Activated CD8-positive, alpha-beta T cell treated with anti-CD3 and anti-CD28 coated beads, Interleukin-2, amount 10 ng/mL, durations not matched to agents 7 days and 5 days (primary cell): ENCODE results near the gene KRTAP10-9. TPM values are rescaled to one million over a fixed set of nuclear protein-coding genes. Genes with fewer than 3 reads are reported as not detected.
A peak's percentile ranks its signal among the peaks of the same experiment; 100 is the strongest.
"Not testable (repeated sequence)": the region's sequence is repeated elsewhere in the genome, so short reads cannot be mapped to it uniquely, and the experiment has no call there.

ENCODE experiments used
- ATAC-seq: fragments of 150-1000 bp; cut with Tn5 transposase; one replicate; pipeline ENCODE4 v1.10.0; 2021; ENCODE audit warnings: moderate library complexity
- CTCF ChIA-PET: fragments of 350-600 bp; sonication (Branson Sonifier 250); formaldehyde crosslinking; loops from one replicate; lab custom pipeline; 2021; ENCODE audit warnings: antibody characterized with exemption; lab: Charles Lee
- POLR2A ChIA-PET: fragments of 350-600 bp; sonication (Branson Sonifier 250); formaldehyde crosslinking; loops from one replicate; lab custom pipeline; 2021; ENCODE audit warnings: antibody characterized with exemption; lab: Charles Lee
- DNase-seq: peaks from one replicate; pipeline ENCODE4 v3.0.0-alpha.2; 2020
- H3K27ac Mint-ChIP-seq: one replicate; pipeline ENCODE4 v1.8.0; 2021; ENCODE audit warnings: mild to moderate bottlenecking, mixed read lengths
- H3K27me3 Mint-ChIP-seq: one replicate; pipeline ENCODE4 v1.8.0; 2021; ENCODE audit warnings: low read depth, mixed read lengths
- H3K36me3 Mint-ChIP-seq: one replicate; pipeline ENCODE4 v1.8.0; 2021; ENCODE audit warnings: low read depth, mixed read lengths
- H3K4me1 Mint-ChIP-seq: one replicate; pipeline ENCODE4 v1.8.0; 2021; ENCODE audit warnings: low read depth, mixed read lengths
- H3K4me3 Mint-ChIP-seq: one replicate; pipeline ENCODE4 v1.8.0; 2021; ENCODE audit warnings: mild to moderate bottlenecking, mixed read lengths
- H3K9me3 Mint-ChIP-seq: one replicate; pipeline ENCODE4 v1.8.0; 2022; ENCODE audit warnings: mixed read lengths; ENCODE audit not compliant: insufficient read depth
- total RNA-seq, 2 experiments: library from RNA; stranded (reverse); gene quantifications; one replicate each; pipeline ENCODE4 v1.2.3, GENCODE V29; 2021

Gene KRTAP10-9
- total RNA-seq, 2 experiments from 2014 or later, result not detected

GRCh38 chr21:44599264-44600029, 27.4 kb upstream of the KRTAP10-9 start:
- POLR2A ChIA-PET, result no interaction called here
- no peaks in the 10 kb centered on the region for H3K36me3 Mint-ChIP-seq

GRCh38 chr21:44600118-44600978, 26.5 kb upstream of the KRTAP10-9 start, which contains the start of gene KRTAP10-7:
KRTAP10-7 (plus strand) TSS chr21:44600597; CDS start chr21:44600622, 25 bp downstream.
- H3K4me3 Mint-ChIP-seq, ATAC-seq, CTCF ChIA-PET, H3K27me3 Mint-ChIP-seq, H3K9me3 Mint-ChIP-seq, H3K36me3 Mint-ChIP-seq, H3K27ac Mint-ChIP-seq, POLR2A ChIA-PET, H3K4me1 Mint-ChIP-seq, DNase-seq: not testable (repeated sequence)

More at GRCh38 chr21:44599264-44600029, 27.4 kb upstream of the KRTAP10-9 start:
- Mint-ChIP-seq H3K27me3 (no peaks in the 10 kb centered on the region), H3K27ac (no peak overlapping the region), H3K4me3 (no peak overlapping the region), H3K4me1 (no peaks in the 10 kb centered on the region), H3K9me3 (no peaks in the 10 kb centered on the region)
- ATAC-seq (no peak), DNase-seq (no peak)
- CTCF ChIA-PET, result no interaction called here

GRCh38 chr21:44601091-44601490, 25.8 kb upstream of the KRTAP10-9 start:
- H3K4me1 Mint-ChIP-seq, H3K27me3 Mint-ChIP-seq, H3K36me3 Mint-ChIP-seq, H3K27ac Mint-ChIP-seq, ATAC-seq, H3K4me3 Mint-ChIP-seq, CTCF ChIA-PET, DNase-seq, H3K9me3 Mint-ChIP-seq: not testable (repeated sequence)
- POLR2A ChIA-PET, result interaction anchor here (0.8 kb wide), 1 partner anchor 25 kb away, joined by 3 read pairs; no protein-coding TSS in a partner anchor

- no peaks in the 10 kb centered on the region for H3K9me3 Mint-ChIP-seq
- no peaks in the 10 kb centered on the region for H3K4me1 Mint-ChIP-seq
- POLR2A ChIA-PET, result interaction anchor here (0.8 kb wide), 1 partner anchor 24 kb away, joined by 3 read pairs; no protein-coding TSS in a partner anchor
- no peak overlapping the region for H3K4me3 Mint-ChIP-seq
- peak overlapping the region; percentile 56 for H3K27ac Mint-ChIP-seq
- DNase-seq (no peak), ATAC-seq (no peak)
- peaks cover 9% of the 10 kb centered on the region for H3K27me3 Mint-ChIP-seq
- no peaks in the 10 kb centered on the region for H3K36me3 Mint-ChIP-seq
- CTCF ChIA-PET, result no interaction called here
Observed at GRCh38 chr21:44601596-44602462, 25.1 kb upstream of the KRTAP10-9 start.

GRCh38 chr21:44602463-44602850, 24.4 kb upstream of the KRTAP10-9 start:
- POLR2A ChIA-PET, result no interaction called here
- Mint-ChIP-seq H3K27me3 (peaks cover 9% of the 10 kb centered on the region), H3K4me1 (no peaks in the 10 kb centered on the region), H3K27ac (no peak overlapping the region), H3K9me3 (no peaks in the 10 kb centered on the region), H3K36me3 (no peaks in the 10 kb centered on the region), H3K4me3 (no peak overlapping the region)
- CTCF ChIA-PET, result no interaction called here
- DNase-seq (no peak), ATAC-seq (no peak)

GRCh38 chr21:44603109-44603875, 23.6 kb upstream of the KRTAP10-9 start:
- POLR2A ChIA-PET, result no interaction called here
- DNase-seq, result no peak

GRCh38 chr21:44603911-44604310, 23.0 kb upstream of the KRTAP10-9 start:
- POLR2A ChIA-PET, result no interaction called here
- no peaks in the 10 kb centered on the region for H3K9me3 Mint-ChIP-seq
- peaks cover 11% of the 10 kb centered on the region for H3K27me3 Mint-ChIP-seq
- no peak for ATAC-seq
- no peak overlapping the region for H3K4me3 Mint-ChIP-seq
- H3K4me1 Mint-ChIP-seq, result no peaks in the 10 kb centered on the region
- CTCF ChIA-PET, result no interaction called here
- no peak for DNase-seq
- no peaks in the 10 kb centered on the region for H3K36me3 Mint-ChIP-seq
- no peak overlapping the region for H3K27ac Mint-ChIP-seq

More at GRCh38 chr21:44603109-44603875, 23.6 kb upstream of the KRTAP10-9 start:
- CTCF ChIA-PET, result no interaction called here
- Mint-ChIP-seq H3K4me1 (no peaks in the 10 kb centered on the region), H3K4me3 (no peak overlapping the region), H3K27ac (no peak overlapping the region), H3K36me3 (no peaks in the 10 kb centered on the region), H3K27me3 (peaks cover 11% of the 10 kb centered on the region), H3K9me3 (no peaks in the 10 kb centered on the region)
- ATAC-seq, result no peak

GRCh38 chr21:44606495-44606894, 20.4 kb upstream of the KRTAP10-9 start:
- no peak overlapping the region for H3K27ac Mint-ChIP-seq
- ChIA-PET POLR2A (no interaction called here), CTCF (no interaction called here)
- no peaks in the 10 kb centered on the region for H3K4me1 Mint-ChIP-seq
- DNase-seq (no peak), ATAC-seq (no peak)
- H3K36me3 Mint-ChIP-seq, result peaks cover 3% of the 10 kb centered on the region
- H3K4me3 Mint-ChIP-seq, result no peak overlapping the region
- H3K27me3 Mint-ChIP-seq, result peaks cover 11% of the 10 kb centered on the region
- peaks cover 22% of the 10 kb centered on the region for H3K9me3 Mint-ChIP-seq

- DNase-seq (no peak), ATAC-seq (no peak)
- H3K27ac Mint-ChIP-seq, result no peak overlapping the region
- no peak overlapping the region for H3K4me3 Mint-ChIP-seq
- H3K36me3 Mint-ChIP-seq, result peaks cover 3% of the 10 kb centered on the region
- peaks cover 22% of the 10 kb centered on the region for H3K9me3 Mint-ChIP-seq
- no peaks in the 10 kb centered on the region for H3K4me1 Mint-ChIP-seq
- ChIA-PET CTCF (interaction anchor here (0.9 kb wide), 1 partner anchor 156 kb away, joined by 3 read pairs; no protein-coding TSS in a partner anchor), POLR2A (no interaction called here)
- H3K27me3 Mint-ChIP-seq, result peaks cover 11% of the 10 kb centered on the region
Observed at GRCh38 chr21:44609193-44609592, 17.7 kb upstream of the KRTAP10-9 start.

- H3K4me3 Mint-ChIP-seq, H3K4me1 Mint-ChIP-seq, H3K36me3 Mint-ChIP-seq, H3K27ac Mint-ChIP-seq, POLR2A ChIA-PET, ATAC-seq, H3K27me3 Mint-ChIP-seq, DNase-seq: not testable (repeated sequence)
- CTCF ChIA-PET, result interaction anchor here (0.9 to 1.1 kb wide), 2 partner anchors 155 to 350 kb away, joined by 3 to 4 read pairs; no protein-coding TSS in a partner anchor
- H3K9me3 Mint-ChIP-seq, result peaks cover 22% of the 10 kb centered on the region
Observed at GRCh38 chr21:44610157-44610843, 16.6 kb upstream of the KRTAP10-9 start.
